ENCODE measurements around the gene UBA7. TPM values are rescaled to one million over a fixed set of nuclear protein-coding genes. Genes with fewer than 3 reads are reported as not detected.

The UBA7 gene
- total and polyA plus RNA-seq, 9 donors = 29.3 to 84.9 (median 67.8) TPM

GRCh38 chr3:49769286-49769915 is 44.4 kb downstream of the UBA7 start:
- H3K27me3 ChIP-seq = no peaks in the 10 kb centered on the region
- TF ChIP-seq EP300 (IDR thresholded peaks at IDR 0.05) (no peak), POLR2A (IDR thresholded peaks at IDR 0.05) (no peak), CTCF (IDR thresholded peaks at IDR 0.05) (no peak)
- no peaks in the 10 kb centered on the region for H3K9me3 ChIP-seq
- WGBS, 3 donors = 68 to 88% (median 85%) methylated on average over 3 of the region's 3 CpGs
- intact Hi-C loops (cut with DNase I) = no loop called here
- no peaks in the 10 kb centered on the region for H3K36me3 ChIP-seq
- peaks cover 8% of the 10 kb centered on the region for H3K4me1 ChIP-seq (ENCODE audit: insufficient read depth)
- H3K4me3 ChIP-seq = no peak overlapping the region
- H3K27ac ChIP-seq = no peak overlapping the region
- DNase-seq = no peak

GRCh38 chr3:49763981-49764380 is 49.8 kb downstream of the UBA7 start:
- no peak for TF ChIP-seq EP300 (IDR thresholded peaks at IDR 0.05)
- no peak for TF ChIP-seq POLR2A (IDR thresholded peaks at IDR 0.05)
- no peak for TF ChIP-seq CTCF (IDR thresholded peaks at IDR 0.05)
- Histone ChIP-seq H3K36me3 (no peaks in the 10 kb centered on the region), H3K4me3 (no peak overlapping the region), H3K9me3 (no peaks in the 10 kb centered on the region), H3K4me1 (ENCODE audit: insufficient read depth) (peaks cover 2% of the 10 kb centered on the region), H3K27ac (no peak overlapping the region), H3K27me3 (no peaks in the 10 kb centered on the region)
- no peak for DNase-seq
- WGBS, 3 donors = 92 to 96% (median 93%) methylated on average over 4 of the region's 4 CpGs
- intact Hi-C loops (cut with DNase I) = no loop called here

GRCh38 chr3:49761661-49762060 is 52.1 kb downstream of the UBA7 start:
- H3K4me1 ChIP-seq (ENCODE audit: insufficient read depth) = peaks cover 4% of the 10 kb centered on the region
- DNase-seq = no peak
- no peak overlapping the region for H3K27ac ChIP-seq
- TF ChIP-seq CTCF (IDR thresholded peaks at IDR 0.05) = no peak
- no peak for TF ChIP-seq POLR2A (IDR thresholded peaks at IDR 0.05)
- TF ChIP-seq EP300 (IDR thresholded peaks at IDR 0.05) = no peak
- intact Hi-C loops (cut with DNase I) = no loop called here
- WGBS, 3 donors = 83 to 84% (median 84%) methylated on average over 3 of the region's 3 CpGs
- H3K36me3 ChIP-seq = no peaks in the 10 kb centered on the region
- H3K9me3 ChIP-seq = no peaks in the 10 kb centered on the region
- H3K4me3 ChIP-seq = no peak overlapping the region
- no peaks in the 10 kb centered on the region for H3K27me3 ChIP-seq

- no peaks in the 10 kb centered on the region for H3K27me3 ChIP-seq
- H3K4me1 ChIP-seq (ENCODE audit: insufficient read depth) = peaks cover 7% of the 10 kb centered on the region
- intact Hi-C loops (cut with DNase I) = no loop called here
- no peaks in the 10 kb centered on the region for H3K36me3 ChIP-seq
- H3K27ac ChIP-seq = no peak overlapping the region
- WGBS, 3 donors = 0 to 8% (median 5%) methylated on average over 1 of the region's 1 CpG
- DNase-seq = peak in 1 of 5 donors; percentile 20
- TF ChIP-seq EP300 (IDR thresholded peaks at IDR 0.05) = no peak
- no peak for TF ChIP-seq CTCF (IDR thresholded peaks at IDR 0.05)
- no peak for TF ChIP-seq POLR2A (IDR thresholded peaks at IDR 0.05)
- no peak overlapping the region for H3K4me3 ChIP-seq
- no peaks in the 10 kb centered on the region for H3K9me3 ChIP-seq
Observed at GRCh38 chr3:49759226-49759625, 54.5 kb downstream of the UBA7 start.

Measured in ovary (tissue), 9 donors.